ENCODE results near the gene GDPD4.
A peak's percentile ranks its signal among the peaks of the same experiment; 100 is the strongest.

The GDPD4 gene

GRCh38 chr11:77232242-77232641, 69.2 kb downstream of the GDPD4 start:
- DNase-seq: no peak

GRCh38 chr11:77231800-77232199, 69.7 kb downstream of the GDPD4 start:
- no peak for DNase-seq

- DNase-seq: no peak
These were observed 70.4 kb downstream of the GDPD4 start for GRCh38 chr11:77230878-77231605.

GRCh38 chr11:77223797-77224196, 77.7 kb downstream of the GDPD4 start:
- no peak for DNase-seq

GRCh38 chr11:77217156-77217555, 84.3 kb downstream of the GDPD4 start:
- DNase-seq: no peak

- no peak for DNase-seq
These were observed 86.4 kb downstream of the GDPD4 start for GRCh38 chr11:77215106-77215505.

- DNase-seq: no peak
These were observed 86.9 kb downstream of the GDPD4 start for GRCh38 chr11:77214557-77214956.

- DNase-seq: no peak
These were observed 87.7 kb downstream of the GDPD4 start for GRCh38 chr11:77213589-77214428.

- no peak for DNase-seq
These were observed 88.4 kb downstream of the GDPD4 start for GRCh38 chr11:77213029-77213579.

- peak; percentile 19 for DNase-seq
These were observed 89.0 kb downstream of the GDPD4 start for GRCh38 chr11:77212314-77213007.

GRCh38 chr11:77211594-77212251, 89.8 kb downstream of the GDPD4 start:
- DNase-seq: no peak

- no peak for DNase-seq
These were observed 90.4 kb downstream of the GDPD4 start for GRCh38 chr11:77211040-77211451.

GRCh38 chr11:77209663-77210062, 91.8 kb downstream of the GDPD4 start:
- DNase-seq: no peak

- DNase-seq: no peak
These were observed 93.0 kb downstream of the GDPD4 start for GRCh38 chr11:77208535-77208934.

- DNase-seq: no peak
These were observed 93.7 kb downstream of the GDPD4 start for GRCh38 chr11:77207618-77208313.

GRCh38 chr11:77207019-77207485, 94.4 kb downstream of the GDPD4 start:
- no peak for DNase-seq

- peak; percentile 16 for DNase-seq
These were observed 95.0 kb downstream of the GDPD4 start for GRCh38 chr11:77206264-77207018.

GRCh38 chr11:77205467-77206263, 95.8 kb downstream of the GDPD4 start:
- DNase-seq: peak; percentile 16

GRCh38 chr11:77204754-77205466, 96.6 kb downstream of the GDPD4 start:
- DNase-seq: peak; percentile 8
